GM18858 (cell line): ENCODE data around the gene TSNAXIP1.

Experiments
- ATAC-seq: cut with Tn5 transposase; IDR thresholded peaks from one replicate; pipeline ENCODE4 v1.9.1; 2021; ENCODE audit not compliant: unreplicated experiment

TSNAXIP1 gene

GRCh38 chr16:67806428-67807147, at the start of gene TSNAXIP1, which contains the start of gene RANBP10:
Gene TSNAXIP1, plus strand, starts transcription at chr16:67806889. Its CDS starts 261 bp downstream, at chr16:67807150.
Gene RANBP10, minus strand, starts transcription at chr16:67806560. Its CDS starts 24 bp downstream, at chr16:67806536.
- ATAC-seq, result peak; percentile 88

DNA sequence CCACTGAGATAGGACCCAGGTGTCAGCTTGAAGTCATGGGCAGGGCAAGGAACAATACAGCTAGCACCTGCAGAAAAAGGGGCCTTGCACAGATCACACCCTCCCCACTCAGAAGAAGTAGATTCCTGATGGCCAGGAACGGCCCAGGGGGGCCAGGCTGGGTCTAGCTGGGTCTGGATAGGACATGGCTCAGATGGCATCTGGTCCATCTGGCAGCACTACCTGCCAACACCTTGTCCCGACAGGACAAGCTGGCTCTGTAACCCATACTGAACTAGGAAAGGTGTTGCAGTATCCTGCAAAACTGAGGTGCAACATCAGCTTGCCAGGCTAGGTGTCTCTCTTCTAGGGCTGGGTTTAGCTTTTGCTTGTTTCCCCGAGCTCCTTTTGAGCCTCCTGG, 48.7 kb upstream of the TSNAXIP1 start:
- no peak for ATAC-seq

DNA sequence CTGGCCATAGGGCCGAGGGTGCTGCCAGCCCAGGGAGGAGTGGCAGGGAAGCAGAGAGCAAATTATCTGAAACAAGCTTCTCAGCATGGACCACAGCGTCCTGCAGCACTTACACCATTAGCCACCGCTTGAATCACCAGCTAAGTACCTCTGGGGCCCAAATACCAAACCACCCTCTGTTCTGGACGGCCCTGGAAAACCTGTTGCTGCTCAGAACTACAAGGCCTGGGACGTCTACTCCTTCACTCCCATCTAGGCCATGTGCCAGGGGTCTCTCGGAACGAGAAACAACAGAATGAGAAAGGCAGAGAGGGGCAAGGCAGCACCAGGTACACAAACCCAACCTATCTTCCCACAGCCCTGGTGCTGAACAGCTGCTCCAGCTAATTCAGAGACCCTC, 47.7 kb upstream of the TSNAXIP1 start:
- no peak for ATAC-seq

DNA sequence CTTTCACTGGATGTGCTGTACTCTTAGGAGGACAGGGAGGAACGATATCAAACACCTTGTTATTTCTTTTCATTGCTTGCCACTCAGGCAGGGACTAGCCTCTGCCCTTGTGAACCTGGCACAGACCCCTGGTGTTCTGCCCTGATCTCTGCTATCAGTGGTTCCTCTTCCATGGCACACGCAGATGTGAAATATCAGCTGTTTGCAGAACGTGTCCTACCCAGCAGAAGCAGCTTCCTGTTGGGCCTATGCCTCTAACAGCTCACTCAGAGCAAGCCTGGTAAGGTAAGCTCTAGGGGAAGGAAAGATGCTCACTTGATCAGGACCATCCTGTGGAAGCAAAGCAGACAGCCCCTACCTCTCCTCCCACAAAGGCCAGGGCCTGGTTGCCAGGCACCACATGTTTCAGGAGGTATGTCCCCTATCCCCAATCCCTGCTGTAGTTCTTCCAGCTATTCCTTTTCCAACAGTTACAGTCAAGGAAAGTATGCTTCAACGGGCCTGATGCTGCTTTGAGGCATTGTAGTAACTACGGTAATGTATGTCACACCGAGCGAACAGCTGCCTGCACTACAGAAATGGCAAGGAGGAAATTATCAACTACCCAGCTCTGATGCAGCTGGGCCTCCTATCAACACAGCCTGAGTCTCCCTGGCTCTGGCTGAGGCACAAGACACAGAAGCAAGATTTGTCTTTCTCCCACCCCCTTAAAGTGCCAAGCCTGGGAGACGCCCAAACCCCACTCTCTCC, 46.3 kb upstream of the TSNAXIP1 start:
- ATAC-seq, result no peak

- no peak for ATAC-seq
These were observed 45.8 kb upstream of the TSNAXIP1 start for GRCh38 chr16:67760956-67761230.

- ATAC-seq, result no peak
These were observed 44.8 kb upstream of the TSNAXIP1 start for GRCh38 chr16:67761924-67762323.

GRCh38 chr16:67762385-67762784, 44.3 kb upstream of the TSNAXIP1 start:
- no peak for ATAC-seq

DNA sequence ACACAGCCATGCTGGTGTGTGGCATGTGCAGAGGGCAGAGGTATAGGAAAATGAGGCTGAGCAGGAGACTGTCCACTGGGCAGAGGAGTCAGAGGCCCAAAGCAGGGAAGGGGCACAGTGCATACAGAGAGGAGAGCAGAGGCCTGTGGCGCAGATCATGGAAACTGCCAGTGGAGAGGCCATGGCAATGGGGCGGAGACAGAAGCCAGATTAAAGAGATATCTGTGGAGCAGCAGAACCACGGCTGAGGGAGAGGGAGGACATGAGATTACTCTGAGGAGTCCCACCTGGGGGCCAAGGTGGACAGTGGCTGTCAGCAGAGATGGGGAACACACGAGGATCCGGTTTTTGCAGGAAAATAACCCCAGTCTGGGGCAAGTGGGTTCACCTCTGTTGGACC, 43.6 kb upstream of the TSNAXIP1 start:
- no peak for ATAC-seq

DNA sequence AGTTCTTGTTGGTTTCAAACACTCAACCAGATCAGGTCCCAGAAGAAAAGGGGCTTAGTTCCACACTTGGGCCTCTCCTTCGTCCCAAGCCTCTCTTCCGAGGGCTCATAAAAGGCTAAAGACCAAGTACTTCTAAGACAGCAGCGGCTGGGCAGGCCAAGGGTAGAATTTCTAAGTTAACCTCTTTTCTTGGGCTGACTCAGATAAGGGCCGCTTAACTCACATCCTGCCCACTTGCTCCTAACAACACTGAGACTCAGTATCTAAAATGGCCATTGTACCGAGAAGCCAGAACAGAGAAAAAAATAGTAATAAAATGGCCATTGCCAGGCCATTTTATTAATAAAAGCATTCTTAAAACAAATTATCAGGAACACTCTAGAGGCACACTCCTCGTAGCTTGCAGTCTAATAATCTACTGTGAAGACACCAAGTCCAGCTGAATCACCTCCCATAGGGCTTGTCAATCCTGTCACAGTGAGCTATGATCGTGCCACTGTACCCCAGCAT, 42.5 kb upstream of the TSNAXIP1 start:
- no peak for ATAC-seq

DNA sequence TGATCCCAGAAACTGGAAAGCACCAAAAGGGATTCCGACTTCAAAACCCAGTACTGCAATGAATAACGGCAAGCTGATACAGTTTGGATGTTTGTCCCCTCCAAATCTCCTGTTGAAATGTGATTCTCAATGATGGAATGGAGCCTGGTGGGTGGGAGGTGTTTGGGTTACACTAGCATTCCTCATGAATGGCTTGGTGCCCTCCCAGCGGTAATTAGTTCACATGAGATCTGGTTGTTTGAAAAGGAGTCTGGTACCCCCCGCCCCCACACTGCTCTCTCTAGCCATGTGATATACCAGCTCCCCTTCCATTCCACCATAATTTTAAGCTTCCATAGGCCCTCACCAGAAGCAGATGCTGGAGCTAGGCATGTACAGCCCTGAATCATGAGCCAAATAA, 40.4 kb upstream of the TSNAXIP1 start:
- ATAC-seq, result no peak

DNA sequence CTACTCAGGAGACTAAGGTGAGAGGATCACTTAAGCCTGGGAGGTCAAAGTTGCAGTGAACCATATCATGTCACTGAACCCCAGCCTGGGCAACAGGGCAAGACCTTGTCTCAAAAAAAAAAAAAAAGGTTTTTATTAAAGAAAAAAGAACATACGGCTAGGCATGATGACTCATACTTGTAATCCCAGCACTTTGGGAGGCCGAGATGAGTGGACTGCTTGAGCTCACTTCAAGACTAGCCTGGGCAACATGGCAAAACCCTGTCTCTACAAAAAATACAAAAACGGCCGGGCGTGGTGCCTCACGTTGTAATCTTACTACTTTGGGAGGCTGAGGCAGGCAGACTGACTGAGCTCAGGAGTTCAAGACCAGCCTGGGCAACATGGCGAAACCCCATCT, 38.7 kb upstream of the TSNAXIP1 start:
- ATAC-seq, result no peak

DNA sequence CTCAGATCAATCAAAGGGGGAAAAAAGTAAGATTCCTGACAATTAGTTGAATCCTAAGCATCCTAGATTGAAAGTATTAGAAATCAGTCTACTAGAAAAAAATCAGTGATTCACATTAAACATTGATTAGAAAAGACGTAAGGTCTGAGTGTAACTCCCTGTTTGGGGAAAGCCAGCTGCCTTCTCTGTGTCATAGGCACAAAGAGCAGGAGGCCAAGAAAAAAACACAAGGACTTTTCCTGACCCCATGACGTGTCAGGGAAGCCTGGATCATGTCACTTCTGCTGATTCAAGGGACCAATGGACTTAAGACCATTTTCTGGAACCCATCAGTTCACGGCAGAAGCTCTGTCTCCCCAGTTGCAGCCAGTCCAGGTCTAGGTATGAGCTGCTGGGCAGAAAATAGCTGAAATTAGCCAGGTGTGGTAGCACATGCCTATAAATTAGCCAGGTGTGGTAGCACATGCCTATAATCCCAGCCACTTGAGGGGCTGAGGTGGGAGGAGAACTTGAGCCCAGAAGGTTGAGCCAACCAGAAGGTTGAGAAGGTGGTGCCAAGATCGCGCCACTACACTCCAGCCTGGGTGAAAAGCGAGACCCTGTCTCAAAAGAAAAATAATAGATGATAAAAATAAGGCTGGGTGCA, 36.2 kb upstream of the TSNAXIP1 start:
- no peak for ATAC-seq

- ATAC-seq, result no peak
These were observed 33.6 kb upstream of the TSNAXIP1 start for GRCh38 chr16:67773099-67773498.

- ATAC-seq, result no peak
These were observed 32.9 kb upstream of the TSNAXIP1 start for GRCh38 chr16:67773569-67774456.

DNA sequence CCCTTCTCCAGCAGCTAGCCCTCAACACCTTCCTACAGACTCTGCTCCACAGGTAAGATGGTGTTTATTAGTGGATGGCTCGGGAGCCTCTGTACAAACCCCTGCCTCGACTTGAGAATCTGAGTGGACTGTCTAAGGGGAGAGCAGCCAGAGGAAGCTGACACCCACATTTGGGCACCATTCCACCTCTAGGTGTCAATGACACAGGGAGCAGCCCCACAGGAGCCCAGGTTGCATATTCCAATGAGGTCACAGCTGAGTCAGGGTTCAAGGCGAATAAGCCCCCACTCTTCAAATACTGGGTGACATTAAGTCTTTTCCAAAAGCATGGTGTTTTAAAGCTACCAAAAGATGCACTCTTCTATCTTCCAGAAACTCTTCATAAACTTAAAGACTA, 32.2 kb upstream of the TSNAXIP1 start:
- no peak for ATAC-seq

GRCh38 chr16:67775273-67775672, 31.4 kb upstream of the TSNAXIP1 start:
- ATAC-seq, result no peak

- ATAC-seq, result no peak
These were observed 27.3 kb upstream of the TSNAXIP1 start for GRCh38 chr16:67779256-67780014.

- ATAC-seq, result no peak
These were observed 25.7 kb upstream of the TSNAXIP1 start for GRCh38 chr16:67780847-67781564.

DNA sequence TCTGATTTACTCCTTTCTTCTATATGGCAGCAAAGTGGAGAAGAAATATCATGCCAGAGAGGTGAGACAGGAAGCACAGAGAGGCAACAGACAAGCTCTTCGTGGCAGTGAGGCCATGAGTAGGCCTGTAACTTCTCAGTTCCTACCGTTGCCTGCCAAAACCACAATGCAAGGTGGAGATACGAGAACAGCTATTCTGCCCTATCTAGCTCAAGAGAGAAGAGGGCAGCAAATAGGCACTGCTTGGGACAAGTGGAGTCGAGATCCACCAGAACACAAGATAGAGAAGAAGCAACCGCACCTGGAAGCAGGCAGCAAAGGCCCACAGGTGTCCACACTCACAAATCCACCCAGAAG, 25.1 kb upstream of the TSNAXIP1 start:
- ATAC-seq, result no peak
